Skin epidermis (tissue), 12 donors: ENCODE data around the gene TIMP2.
"Not testable (repeated sequence)": the region's sequence is repeated elsewhere in the genome, so short reads cannot be mapped to it uniquely, and the experiment has no call there.

Experiments
- H3K27ac ChIP-seq, 21 experiments: fragments of 200-600 bp; sonication (generic) in 11 of 21; one replicate each; pipeline ENCODE4 v1.5.0; 2020; ENCODE audit warnings: mild to moderate bottlenecking in 3 of 21, inconsistent platforms in 2 of 21, moderate library complexity in 2 of 21
- H3K4me3 ChIP-seq, 7 experiments: fragments of 200-600 bp; sonication (generic) in 2 of 7; one replicate each; pipeline ENCODE4 v1.5.0; 2020; ENCODE audit warnings: inconsistent platforms in 2 of 7, mild to moderate bottlenecking in 2 of 7, moderate library complexity in 1 of 7

The TIMP2 gene

GRCh38 chr17:78895322-78895721 is 29.9 kb downstream of the TIMP2 start:
- Histone ChIP-seq H3K27ac (peak overlapping the region in 11 of 21 experiments; percentile 14 to 67 (median 37)), H3K4me3 (no peak overlapping the region)

- Histone ChIP-seq H3K27ac (no peak overlapping the region), H3K4me3 (no peak overlapping the region)
Measured at GRCh38 chr17:78893684-78894083, 31.5 kb downstream of the TIMP2 start.

GRCh38 chr17:78892936-78893379 is 32.2 kb downstream of the TIMP2 start:
- no peak overlapping the region for H3K4me3 ChIP-seq
- H3K27ac ChIP-seq = peak overlapping the region in 3 of 21 experiments; percentile 67 to 77 (median 69)

- H3K4me3 ChIP-seq = no peak overlapping the region
- peak overlapping the region in 5 of 21 experiments; percentile 31 to 77 (median 67) for H3K27ac ChIP-seq
Measured at GRCh38 chr17:78892520-78892919, 32.7 kb downstream of the TIMP2 start.

GRCh38 chr17:78892062-78892456 is 33.1 kb downstream of the TIMP2 start:
- peak overlapping the region in 5 of 21 experiments; percentile 31 to 77 (median 67) for H3K27ac ChIP-seq
- no peak overlapping the region for H3K4me3 ChIP-seq

- peak overlapping the region in 11 of 21 experiments; percentile 15 to 77 (median 51) for H3K27ac ChIP-seq
- H3K4me3 ChIP-seq = no peak overlapping the region
Measured at GRCh38 chr17:78891406-78892061, 33.7 kb downstream of the TIMP2 start.

- peak overlapping the region in 17 of 21 experiments; percentile 5 to 77 (median 51) for H3K27ac ChIP-seq
- H3K4me3 ChIP-seq = no peak overlapping the region
Measured at GRCh38 chr17:78890498-78890897, 34.7 kb downstream of the TIMP2 start.

GRCh38 chr17:78890096-78890495 is 35.1 kb downstream of the TIMP2 start:
- peak overlapping the region in 15 of 21 experiments; percentile 28 to 77 (median 59) for H3K27ac ChIP-seq

GRCh38 chr17:78889531-78889930 is 35.7 kb downstream of the TIMP2 start:
- Histone ChIP-seq H3K4me3 (no peak overlapping the region), H3K27ac (peak overlapping the region in 15 of 21 experiments; percentile 10 to 77 (median 50))

More at GRCh38 chr17:78890096-78890495, 35.1 kb downstream of the TIMP2 start:
- H3K4me3 ChIP-seq = not testable (repeated sequence)

- peak overlapping the region in 11 of 21 experiments; percentile 10 to 77 (median 43) for H3K27ac ChIP-seq
Measured at GRCh38 chr17:78888941-78889518, 36.2 kb downstream of the TIMP2 start.

GRCh38 chr17:78886954-78887353 is 38.2 kb downstream of the TIMP2 start:
- H3K4me3 ChIP-seq = no peak overlapping the region
- H3K27ac ChIP-seq = peak overlapping the region in 2 of 21 experiments; percentile 85 to 88

More at GRCh38 chr17:78888941-78889518, 36.2 kb downstream of the TIMP2 start:
- no peak overlapping the region for H3K4me3 ChIP-seq

GRCh38 chr17:78885956-78886355 is 39.2 kb downstream of the TIMP2 start:
- H3K27ac ChIP-seq = peak overlapping the region in 15 of 21 experiments; percentile 27 to 95 (median 88)
- no peak overlapping the region for H3K4me3 ChIP-seq

- Histone ChIP-seq H3K4me3 (no peak overlapping the region), H3K27ac (peak overlapping the region in 20 of 21 experiments; percentile 27 to 95 (median 85))
Measured at GRCh38 chr17:78884876-78885667, 40.1 kb downstream of the TIMP2 start.

GRCh38 chr17:78884148-78884825 is 40.9 kb downstream of the TIMP2 start:
- H3K27ac ChIP-seq = peak overlapping the region; percentile 27 to 95 (median 85)
- peak overlapping the region in 3 of 7 experiments; percentile 3 to 9 (median 8) for H3K4me3 ChIP-seq

- Histone ChIP-seq H3K27ac (peak overlapping the region; percentile 35 to 95 (median 85)), H3K4me3 (peak overlapping the region in 5 of 7 experiments; percentile 0 to 21 (median 8))
Measured at GRCh38 chr17:78883533-78884131, 41.6 kb downstream of the TIMP2 start.

GRCh38 chr17:78883089-78883532 is 42.1 kb downstream of the TIMP2 start:
- H3K27ac ChIP-seq = peak overlapping the region; percentile 35 to 95 (median 85)

GRCh38 chr17:78882540-78883088 is 42.6 kb downstream of the TIMP2 start:
- Histone ChIP-seq H3K4me3 (peak overlapping the region in 2 of 7 experiments; percentile 9 to 17), H3K27ac (peak overlapping the region; percentile 29 to 95 (median 85))

More at GRCh38 chr17:78883089-78883532, 42.1 kb downstream of the TIMP2 start:
- peak overlapping the region in 4 of 7 experiments; percentile 0 to 21 (median 13) for H3K4me3 ChIP-seq

- Histone ChIP-seq H3K27ac (peak overlapping the region in 20 of 21 experiments; percentile 22 to 93 (median 79)), H3K4me3 (peak overlapping the region in 2 of 7 experiments; percentile 13 to 15)
Measured at GRCh38 chr17:78879635-78880186, 45.5 kb downstream of the TIMP2 start.
